GM12864 (cell line): Measurements from ENCODE around the gene PRPF39.

ENCODE experiments used
- DNase-seq: peaks from one replicate; pipeline ENCODE4 v3.0.0-alpha.2; 2011; ENCODE audit warnings: low read depth
- H3K4me3 ChIP-seq: 2 replicates; pipeline ENCODE4 v1.5.1; 2011; ENCODE audit warnings: mild to moderate bottlenecking, low read depth, low read length, control low read depth
- TF ChIP-seq, protein P1 (sequence below): IDR thresholded peaks from 2 replicates; pipeline ENCODE4 v1.5.1; 2011; ENCODE audit warnings: low read depth, mild to moderate bottlenecking, moderate library complexity, low read length, control low read depth, inconsistent platforms; ENCODE audit errors: missing control alignments

The PRPF39 gene

GRCh38 chr14:45065540-45065939, 18.4 kb upstream of the PRPF39 start:
- H3K4me3 ChIP-seq: no peak overlapping the region
- TF ChIP-seq, protein P1, sequence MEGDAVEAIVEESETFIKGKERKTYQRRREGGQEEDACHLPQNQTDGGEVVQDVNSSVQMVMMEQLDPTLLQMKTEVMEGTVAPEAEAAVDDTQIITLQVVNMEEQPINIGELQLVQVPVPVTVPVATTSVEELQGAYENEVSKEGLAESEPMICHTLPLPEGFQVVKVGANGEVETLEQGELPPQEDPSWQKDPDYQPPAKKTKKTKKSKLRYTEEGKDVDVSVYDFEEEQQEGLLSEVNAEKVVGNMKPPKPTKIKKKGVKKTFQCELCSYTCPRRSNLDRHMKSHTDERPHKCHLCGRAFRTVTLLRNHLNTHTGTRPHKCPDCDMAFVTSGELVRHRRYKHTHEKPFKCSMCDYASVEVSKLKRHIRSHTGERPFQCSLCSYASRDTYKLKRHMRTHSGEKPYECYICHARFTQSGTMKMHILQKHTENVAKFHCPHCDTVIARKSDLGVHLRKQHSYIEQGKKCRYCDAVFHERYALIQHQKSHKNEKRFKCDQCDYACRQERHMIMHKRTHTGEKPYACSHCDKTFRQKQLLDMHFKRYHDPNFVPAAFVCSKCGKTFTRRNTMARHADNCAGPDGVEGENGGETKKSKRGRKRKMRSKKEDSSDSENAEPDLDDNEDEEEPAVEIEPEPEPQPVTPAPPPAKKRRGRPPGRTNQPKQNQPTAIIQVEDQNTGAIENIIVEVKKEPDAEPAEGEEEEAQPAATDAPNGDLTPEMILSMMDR: no peak
- DNase-seq: no peak

- no peak overlapping the region for H3K4me3 ChIP-seq
- no peak for DNase-seq
- TF ChIP-seq, protein P1: no peak
Measured at GRCh38 chr14:45065956-45066355, 18.0 kb upstream of the PRPF39 start.

DNA sequence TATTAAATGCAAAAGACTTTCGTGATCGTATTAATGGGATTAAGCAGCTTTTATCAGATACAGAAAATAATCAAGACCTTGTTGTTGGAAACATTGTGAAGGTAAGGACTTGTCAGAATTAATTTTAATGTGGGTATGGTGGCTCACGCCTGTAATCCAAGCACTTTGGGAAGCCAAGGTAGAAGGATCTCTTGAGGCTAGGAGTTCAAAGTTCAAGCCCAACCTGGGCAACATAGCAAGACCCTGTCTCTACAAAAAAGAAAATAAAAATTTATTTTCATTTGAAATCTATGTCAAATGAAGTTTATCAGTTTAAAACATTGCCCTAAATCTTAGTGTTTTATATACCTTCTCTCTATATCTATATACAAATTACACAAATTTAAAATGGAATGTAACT, 17.2 kb upstream of the PRPF39 start:
- no peak overlapping the region for H3K4me3 ChIP-seq
- TF ChIP-seq, protein P1: no peak
- DNase-seq: no peak

DNA sequence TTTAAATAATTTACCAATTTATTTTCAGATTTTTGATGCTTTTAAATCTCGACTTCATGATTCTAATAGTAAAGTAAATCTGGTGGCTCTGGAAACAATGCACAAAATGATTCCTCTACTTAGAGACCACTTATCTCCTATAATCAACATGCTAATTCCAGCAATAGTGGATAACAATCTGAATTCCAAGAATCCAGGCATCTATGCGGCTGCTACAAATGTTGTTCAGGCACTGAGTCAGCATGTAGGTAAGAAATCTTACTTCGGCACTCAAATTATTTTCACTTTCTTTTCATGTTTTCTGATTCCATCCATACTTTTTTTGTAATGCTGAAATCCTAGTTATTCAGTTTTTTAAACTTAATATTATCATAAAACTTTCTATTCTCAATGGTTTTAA, 15.5 kb upstream of the PRPF39 start:
- no peak for DNase-seq
- H3K4me3 ChIP-seq: no peak overlapping the region
- TF ChIP-seq, protein P1: no peak

DNA sequence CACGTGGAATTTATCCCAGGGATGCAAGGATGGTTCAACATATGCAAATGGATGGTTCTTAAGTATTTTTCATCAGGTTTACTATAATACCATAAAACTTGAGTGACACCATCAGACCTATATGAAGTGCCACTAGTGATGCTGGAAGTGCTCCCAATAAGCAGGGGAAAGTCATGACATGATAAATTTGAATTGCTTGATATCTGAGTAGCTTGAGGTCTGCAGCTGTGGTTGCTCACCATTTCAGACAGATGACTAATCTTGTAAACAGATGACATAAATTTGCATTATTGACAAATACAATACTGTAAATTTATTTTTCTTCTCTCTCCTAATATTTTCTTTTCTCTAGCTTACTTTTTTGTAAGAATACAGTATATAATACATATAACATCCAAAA, 13.7 kb upstream of the PRPF39 start:
- H3K4me3 ChIP-seq: no peak overlapping the region
- no peak for DNase-seq
- TF ChIP-seq, protein P1: no peak

- no peak overlapping the region for H3K4me3 ChIP-seq
- no peak for DNase-seq
- TF ChIP-seq, protein P1: no peak
Measured at GRCh38 chr14:45072126-45072525, 11.8 kb upstream of the PRPF39 start.

- DNase-seq: no peak
- H3K4me3 ChIP-seq: no peak overlapping the region
- TF ChIP-seq, protein P1: no peak
Measured at GRCh38 chr14:45073231-45073879, 10.6 kb upstream of the PRPF39 start.
